A549 (cell line): Measurements from ENCODE around the gene CEBPZOS. TPM values are rescaled to one million over a fixed set of nuclear protein-coding genes. Genes with fewer than 3 reads are reported as not detected.

ENCODE experiments used
- polyA plus RNA-seq, 4 experiments: library from polyadenylated mRNA; depleted of rRNA in 3 of 4; stranded (reverse); fragments of >200 nt; fragmentation: RNase III in 1 of 4; extraction: RNeasy Plus Mini Kit Qiagen cat#74134 plus additional on column Dnase treatment in 1 of 4; gene quantifications; 2 replicates in 3 of 4; 3 replicates in 1 of 4; pipeline ENCODE4 v1.2.3, GENCODE V29; 2011 to 2017

CEBPZOS gene
- polyA plus RNA-seq, 2 of the 4 experiments (the other 2 are of a cell fraction) = 55.9 to 87.4 TPM

Other genes with a start within 250 kb of the CEBPZOS start
- 31.8 and 36.0 TPM in 2 replicates for gene STRN, start 230.0 kb upstream of the CEBPZOS start, polyA plus RNA-seq (2011; rRNA removed)
- gene STRN, start 230.0 kb upstream of the CEBPZOS start, polyA plus RNA-seq (2017; fragmentation: RNase III; extraction: RNeasy Plus Mini Kit Qiagen cat#74134 plus additional on column Dnase treatment) = 13.1 to 13.9 TPM (median 13.2 TPM) in 3 replicates
- 25.0 and 26.1 TPM in 2 replicates for gene HEATR5B, start 112.1 kb upstream of the CEBPZOS start, polyA plus RNA-seq (2011; rRNA removed)
- 6.6 to 8.4 TPM (median 7.7 TPM) in 3 replicates for gene HEATR5B, start 112.1 kb upstream of the CEBPZOS start, polyA plus RNA-seq (2017; fragmentation: RNase III; extraction: RNeasy Plus Mini Kit Qiagen cat#74134 plus additional on column Dnase treatment)
- gene GPATCH11, start 112.0 kb upstream of the CEBPZOS start, polyA plus RNA-seq (2011; rRNA removed) = 8.1 and 10.4 TPM in 2 replicates
- gene GPATCH11, start 112.0 kb upstream of the CEBPZOS start, polyA plus RNA-seq (2017; fragmentation: RNase III; extraction: RNeasy Plus Mini Kit Qiagen cat#74134 plus additional on column Dnase treatment) = 8.2 to 9.0 TPM (median 8.9 TPM) in 3 replicates
- 34.6 and 47.2 TPM in 2 replicates for gene EIF2AK2, start 39.5 kb upstream of the CEBPZOS start, polyA plus RNA-seq (2011; rRNA removed)
- 27.1 to 30.1 TPM (median 29.8 TPM) in 3 replicates for gene EIF2AK2, start 39.5 kb upstream of the CEBPZOS start, polyA plus RNA-seq (2017; fragmentation: RNase III; extraction: RNeasy Plus Mini Kit Qiagen cat#74134 plus additional on column Dnase treatment)
- not detected in 2 replicates for gene SULT6B1, start 7.8 kb upstream of the CEBPZOS start, polyA plus RNA-seq (2011; rRNA removed)
- gene SULT6B1, start 7.8 kb upstream of the CEBPZOS start, polyA plus RNA-seq (2017; fragmentation: RNase III; extraction: RNeasy Plus Mini Kit Qiagen cat#74134 plus additional on column Dnase treatment) = not detected in 3 replicates
- 44.1 and 70.9 TPM in 2 replicates for gene CEBPZ, start 35.1 kb downstream of the CEBPZOS start, polyA plus RNA-seq (2011; rRNA removed)
- gene CEBPZ, start 35.1 kb downstream of the CEBPZOS start, polyA plus RNA-seq (2017; fragmentation: RNase III; extraction: RNeasy Plus Mini Kit Qiagen cat#74134 plus additional on column Dnase treatment) = 71.5 to 74.0 TPM (median 72.7 TPM) in 3 replicates
- gene NDUFAF7, start 35.2 kb downstream of the CEBPZOS start, polyA plus RNA-seq (2011; rRNA removed) = 40.2 and 48.0 TPM in 2 replicates
- gene NDUFAF7, start 35.2 kb downstream of the CEBPZOS start, polyA plus RNA-seq (2017; fragmentation: RNase III; extraction: RNeasy Plus Mini Kit Qiagen cat#74134 plus additional on column Dnase treatment) = 28.8 to 29.3 TPM (median 29.0 TPM) in 3 replicates
- 26.9 and 28.9 TPM in 2 replicates for gene PRKD3, start 128.3 kb downstream of the CEBPZOS start, polyA plus RNA-seq (2011; rRNA removed)
- gene PRKD3, start 128.3 kb downstream of the CEBPZOS start, polyA plus RNA-seq (2017; fragmentation: RNase III; extraction: RNeasy Plus Mini Kit Qiagen cat#74134 plus additional on column Dnase treatment) = 16.1 to 18.2 TPM (median 16.6 TPM) in 3 replicates
- 42.7 and 68.7 TPM in 2 replicates for gene QPCT, start 148.1 kb downstream of the CEBPZOS start, polyA plus RNA-seq (2011; rRNA removed)
- 16.6 to 20.0 TPM (median 18.7 TPM) in 3 replicates for gene QPCT, start 148.1 kb downstream of the CEBPZOS start, polyA plus RNA-seq (2017; fragmentation: RNase III; extraction: RNeasy Plus Mini Kit Qiagen cat#74134 plus additional on column Dnase treatment)